GM18498 (cell line): Measurements from ENCODE around the gene GGA2.

ENCODE experiments used
- ATAC-seq: cut with Tn5 transposase; IDR thresholded peaks from one replicate; pipeline ENCODE4 v1.9.1; 2021; ENCODE audit warnings: mild to moderate bottlenecking, moderate library complexity; ENCODE audit not compliant: unreplicated experiment

GGA2 gene

GRCh38 chr16:23423496-23424049 lies 86.7 kb downstream of the GGA2 start:
- no peak for ATAC-seq

- ATAC-seq = no peak
Observed at GRCh38 chr16:23420011-23420410, 90.3 kb downstream of the GGA2 start.

- no peak for ATAC-seq
Observed at GRCh38 chr16:23416816-23417215, 93.5 kb downstream of the GGA2 start.

- ATAC-seq = no peak
Observed at GRCh38 chr16:23414731-23415130, 95.6 kb downstream of the GGA2 start.
